Epithelial cell of proximal tubule (primary cell): Measurements from ENCODE around the gene SSBP2. TPM values are rescaled to one million over a fixed set of nuclear protein-coding genes. Genes with fewer than 3 reads are reported as not detected.

Experiments
- DNase-seq: peaks from one replicate; pipeline ENCODE4 v3.0.0-alpha.2; 2011; ENCODE audit warnings: low read depth
- H3K4me3 ChIP-seq: 2 replicates; pipeline ENCODE4 v1.5.1; 2011; ENCODE audit warnings: low read depth, mild to moderate bottlenecking, low read length
- CTCF ChIP-seq: conservative IDR thresholded peaks from 2 replicates; pipeline ENCODE4 v1.5.1; 2012; ENCODE audit warnings: low read depth, mild to moderate bottlenecking, low read length
- total RNA-seq: library from RNA; depleted of rRNA; stranded (reverse); fragments of >200 nt; gene quantifications from 2 replicates; pipeline ENCODE4 v1.2.3, GENCODE V29; 2015

The SSBP2 gene
- total RNA-seq, 1 donor from 2014 or later: 3.9 TPM

- no peak overlapping the region for H3K4me3 ChIP-seq
- no peak for DNase-seq
- no peak for TF ChIP-seq CTCF
Measured at GRCh38 chr5:81729276-81729675, 21.6 kb downstream of the SSBP2 start.

- no peak overlapping the region for H3K4me3 ChIP-seq
- no peak for DNase-seq
- no peak for TF ChIP-seq CTCF
Measured at GRCh38 chr5:81728301-81728700, 22.6 kb downstream of the SSBP2 start.

- no peak for TF ChIP-seq CTCF
- DNase-seq: no peak
- H3K4me3 ChIP-seq: no peak overlapping the region
Measured at GRCh38 chr5:81726297-81726696, 24.6 kb downstream of the SSBP2 start.

- no peak for TF ChIP-seq CTCF
- no peak overlapping the region for H3K4me3 ChIP-seq
Measured at GRCh38 chr5:81724571-81724970, 26.3 kb downstream of the SSBP2 start.

GRCh38 chr5:81724108-81724507 lies 26.8 kb downstream of the SSBP2 start:
- H3K4me3 ChIP-seq: no peak overlapping the region
- no peak for DNase-seq
- no peak for TF ChIP-seq CTCF

More at GRCh38 chr5:81724571-81724970, 26.3 kb downstream of the SSBP2 start:
- no peak for DNase-seq

GRCh38 chr5:81721049-81721448 lies 29.8 kb downstream of the SSBP2 start:
- no peak overlapping the region for H3K4me3 ChIP-seq
- TF ChIP-seq CTCF: no peak
- DNase-seq: no peak

- no peak for DNase-seq
- H3K4me3 ChIP-seq: no peak overlapping the region
- no peak for TF ChIP-seq CTCF
Measured at GRCh38 chr5:81719743-81720345, 31.1 kb downstream of the SSBP2 start.
